Loucy (cell line): Measurements from ENCODE around the gene PRPF18.

Experiments
- H2AFZ ChIP-seq: fragments of 200-600 bp; sonication (generic); 2 replicates; pipeline ENCODE4 v1.6.0; 2016; ENCODE audit warnings: antibody characterized with exemption, mild to moderate bottlenecking, low read length, moderate library complexity
- H3F3A ChIP-seq: fragments of 200-600 bp; 2 replicates; pipeline ENCODE4 v1.6.0; 2016; ENCODE audit warnings: antibody characterized with exemption, low read depth, mild to moderate bottlenecking
- H3K27me3 ChIP-seq: fragments of 200-600 bp; sonication (generic); 2 replicates; pipeline ENCODE4 v1.6.1; 2014; ENCODE audit warnings: low read length, mild to moderate bottlenecking; ENCODE audit not compliant: insufficient read depth, poor library complexity, severe bottlenecking
- H3K36me3 ChIP-seq: fragments of 200-600 bp; sonication (generic); 2 replicates; pipeline ENCODE4 v1.6.1; 2016; ENCODE audit warnings: low read length; ENCODE audit not compliant: insufficient read depth
- H3K4me1 ChIP-seq: fragments of 200-600 bp; sonication (generic); 2 replicates; pipeline ENCODE4 v1.5.1; 2014; ENCODE audit warnings: low read length, mild to moderate bottlenecking; ENCODE audit not compliant: insufficient read depth, poor library complexity, severe bottlenecking
- H3K4me2 ChIP-seq: fragments of 200-600 bp; sonication (generic); 2 replicates; pipeline ENCODE4 v1.6.0; 2014; ENCODE audit warnings: antibody characterized with exemption, low read length, low read depth, mild to moderate bottlenecking; ENCODE audit not compliant: poor library complexity, severe bottlenecking
- H3K4me3 ChIP-seq: fragments of 200-600 bp; sonication (generic); 2 replicates; pipeline ENCODE4 v1.5.1; 2014; ENCODE audit warnings: low read length, mild to moderate bottlenecking, mixed read lengths; ENCODE audit not compliant: poor library complexity, severe bottlenecking
- H3K79me2 ChIP-seq: fragments of 200-600 bp; sonication (generic); 2 replicates; pipeline ENCODE4 v1.6.1; 2014; ENCODE audit warnings: low read length; ENCODE audit not compliant: insufficient read depth
- H3K9ac ChIP-seq: fragments of 200-600 bp; sonication (generic); 2 replicates; pipeline ENCODE4 v1.6.0; 2014; ENCODE audit warnings: mild to moderate bottlenecking, low read depth, low read length, moderate library complexity; ENCODE audit not compliant: poor library complexity, severe bottlenecking
- H3K9me2 ChIP-seq: fragments of 200-600 bp; sonication (generic); replicated peaks from 2 replicates; pipeline ENCODE4 v1.6.1; 2016; ENCODE audit warnings: low read depth, low read length, mixed read lengths
- H3K9me3 ChIP-seq: fragments of 200-600 bp; sonication (generic); 2 replicates; pipeline ENCODE4 v1.6.1; 2014; ENCODE audit warnings: mild to moderate bottlenecking, antibody characterized with exemption, low read length, low read depth; ENCODE audit not compliant: insufficient read depth
- H4K20me1 ChIP-seq: fragments of 200-600 bp; sonication (generic); 2 replicates; pipeline ENCODE4 v1.6.0; 2014; ENCODE audit warnings: antibody characterized with exemption, low read length, mild to moderate bottlenecking; ENCODE audit not compliant: insufficient read depth, poor library complexity, severe bottlenecking
- CTCF ChIP-seq: fragments of 200-600 bp; sonication (generic); conservative IDR thresholded peaks from 2 replicates; pipeline ENCODE4 v1.5.1; 2014; ENCODE audit warnings: mild to moderate bottlenecking, antibody characterized with exemption, low read length
- EZH2phosphoT487 ChIP-seq: fragments of 200-600 bp; IDR thresholded peaks from 2 replicates; pipeline ENCODE4 v1.6.1; 2018; ENCODE audit warnings: antibody characterized with exemption, mild to moderate bottlenecking, moderate library complexity, borderline replicate concordance

The PRPF18 gene

GRCh38 chr10:13633689-13634088, 46.9 kb downstream of the PRPF18 start:
- Histone ChIP-seq H2AFZ (no peak overlapping the region), H3F3A (no peaks in the 10 kb centered on the region), H3K9me2 (no peaks in the 10 kb centered on the region), H4K20me1 (no peaks in the 10 kb centered on the region), H3K9ac (no peak overlapping the region), H3K36me3 (peaks cover 12% of the 10 kb centered on the region; the same call in 1 of the 2 replicates), H3K4me3 (no peak overlapping the region), H3K9me3 (no peaks in the 10 kb centered on the region), H3K4me1 (no peaks in the 10 kb centered on the region), H3K79me2 (no peaks in the 10 kb centered on the region), H3K27me3 (no peaks in the 10 kb centered on the region), H3K4me2 (no peak overlapping the region)
- no peak for TF ChIP-seq CTCF

GRCh38 chr10:13634207-13634606, 47.4 kb downstream of the PRPF18 start:
- Histone ChIP-seq H3F3A (no peaks in the 10 kb centered on the region), H3K79me2 (no peaks in the 10 kb centered on the region), H3K36me3 (peaks cover 12% of the 10 kb centered on the region; the same call in 1 of the 2 replicates), H3K4me3 (no peak overlapping the region), H3K9ac (no peak overlapping the region), H3K9me3 (no peaks in the 10 kb centered on the region), H3K4me1 (no peaks in the 10 kb centered on the region), H3K4me2 (no peak overlapping the region), H3K9me2 (no peaks in the 10 kb centered on the region), H2AFZ (no peak overlapping the region), H4K20me1 (no peaks in the 10 kb centered on the region), H3K27me3 (no peaks in the 10 kb centered on the region)
- TF ChIP-seq EZH2phosphoT487 = no peak
- TF ChIP-seq CTCF = no peak

- Histone ChIP-seq H3K9me3 (no peaks in the 10 kb centered on the region), H3K9ac (no peak overlapping the region), H3F3A (no peaks in the 10 kb centered on the region), H4K20me1 (no peaks in the 10 kb centered on the region), H3K27me3 (no peaks in the 10 kb centered on the region), H3K9me2 (no peaks in the 10 kb centered on the region), H3K4me3 (no peak overlapping the region), H3K4me2 (no peak overlapping the region), H2AFZ (no peak overlapping the region), H3K36me3 (peaks cover under 1% of the 10 kb centered on the region; the same call in 1 of the 2 replicates), H3K4me1 (no peaks in the 10 kb centered on the region), H3K79me2 (no peaks in the 10 kb centered on the region)
- no peak for TF ChIP-seq CTCF
- TF ChIP-seq EZH2phosphoT487 = no peak
These were observed 50.0 kb downstream of the PRPF18 start for GRCh38 chr10:13636776-13637175.
